Mesothelial cell of epicardium (in vitro differentiated cells): ENCODE results near the gene NXN. TPM values are rescaled to one million over a fixed set of nuclear protein-coding genes. Genes with fewer than 3 reads are reported as not detected.

Source experiments
- DNase-seq, 2 experiments: peaks; one replicate each; pipeline ENCODE4 v3.0.0; 2021; ENCODE audit warnings: low spot score in 2 of 2; ENCODE audit not compliant: unreplicated experiment in 2 of 2
- H3K27ac Mint-ChIP-seq: 2 replicates; pipeline ENCODE4 v1.8.0; 2021; ENCODE audit warnings: mixed read lengths
- H3K27me3 Mint-ChIP-seq: 2 replicates; pipeline ENCODE4 v1.8.0; 2021; ENCODE audit warnings: low read depth, mixed read lengths
- H3K36me3 Mint-ChIP-seq: 2 replicates; pipeline ENCODE4 v1.8.0; 2021; ENCODE audit warnings: mixed read lengths
- H3K4me1 Mint-ChIP-seq: 2 replicates; pipeline ENCODE4 v1.8.0; 2021; ENCODE audit warnings: mixed read lengths
- H3K4me3 Mint-ChIP-seq: 2 replicates; pipeline ENCODE4 v1.8.0; 2021; ENCODE audit warnings: mild to moderate bottlenecking, moderate library complexity, mixed read lengths
- H3K9me3 Mint-ChIP-seq: 2 replicates; pipeline ENCODE4 v1.8.0; 2021; ENCODE audit warnings: mixed read lengths
- total RNA-seq: library from RNA; stranded (reverse); gene quantifications from 3 replicates; pipeline ENCODE4 v1.2.1, GENCODE V29; 2021
- TF ChIP-seq, protein P1 (sequence below): fragments of 200-600 bp; sonication (generic); IDR thresholded peaks from one replicate; pipeline ENCODE4 v1.5.0; 2021; ENCODE audit warnings: antibody characterized with exemption; ENCODE audit not compliant: unreplicated experiment

Gene NXN
- total RNA-seq, 1 donor from 2014 or later: 107 TPM

GRCh38 chr17:1009229-1010085 is 29.9 kb upstream of the NXN start:
- Mint-ChIP-seq H3K27me3 (no peaks in the 10 kb centered on the region), H3K9me3 (no peaks in the 10 kb centered on the region), H3K4me3 (no peak overlapping the region), H3K36me3 (peaks cover 8% of the 10 kb centered on the region), H3K4me1 (peaks cover 2% of the 10 kb centered on the region), H3K27ac (no peak overlapping the region)
- TF ChIP-seq, protein P1, sequence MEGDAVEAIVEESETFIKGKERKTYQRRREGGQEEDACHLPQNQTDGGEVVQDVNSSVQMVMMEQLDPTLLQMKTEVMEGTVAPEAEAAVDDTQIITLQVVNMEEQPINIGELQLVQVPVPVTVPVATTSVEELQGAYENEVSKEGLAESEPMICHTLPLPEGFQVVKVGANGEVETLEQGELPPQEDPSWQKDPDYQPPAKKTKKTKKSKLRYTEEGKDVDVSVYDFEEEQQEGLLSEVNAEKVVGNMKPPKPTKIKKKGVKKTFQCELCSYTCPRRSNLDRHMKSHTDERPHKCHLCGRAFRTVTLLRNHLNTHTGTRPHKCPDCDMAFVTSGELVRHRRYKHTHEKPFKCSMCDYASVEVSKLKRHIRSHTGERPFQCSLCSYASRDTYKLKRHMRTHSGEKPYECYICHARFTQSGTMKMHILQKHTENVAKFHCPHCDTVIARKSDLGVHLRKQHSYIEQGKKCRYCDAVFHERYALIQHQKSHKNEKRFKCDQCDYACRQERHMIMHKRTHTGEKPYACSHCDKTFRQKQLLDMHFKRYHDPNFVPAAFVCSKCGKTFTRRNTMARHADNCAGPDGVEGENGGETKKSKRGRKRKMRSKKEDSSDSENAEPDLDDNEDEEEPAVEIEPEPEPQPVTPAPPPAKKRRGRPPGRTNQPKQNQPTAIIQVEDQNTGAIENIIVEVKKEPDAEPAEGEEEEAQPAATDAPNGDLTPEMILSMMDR: no peak
- no peak for DNase-seq

DNA sequence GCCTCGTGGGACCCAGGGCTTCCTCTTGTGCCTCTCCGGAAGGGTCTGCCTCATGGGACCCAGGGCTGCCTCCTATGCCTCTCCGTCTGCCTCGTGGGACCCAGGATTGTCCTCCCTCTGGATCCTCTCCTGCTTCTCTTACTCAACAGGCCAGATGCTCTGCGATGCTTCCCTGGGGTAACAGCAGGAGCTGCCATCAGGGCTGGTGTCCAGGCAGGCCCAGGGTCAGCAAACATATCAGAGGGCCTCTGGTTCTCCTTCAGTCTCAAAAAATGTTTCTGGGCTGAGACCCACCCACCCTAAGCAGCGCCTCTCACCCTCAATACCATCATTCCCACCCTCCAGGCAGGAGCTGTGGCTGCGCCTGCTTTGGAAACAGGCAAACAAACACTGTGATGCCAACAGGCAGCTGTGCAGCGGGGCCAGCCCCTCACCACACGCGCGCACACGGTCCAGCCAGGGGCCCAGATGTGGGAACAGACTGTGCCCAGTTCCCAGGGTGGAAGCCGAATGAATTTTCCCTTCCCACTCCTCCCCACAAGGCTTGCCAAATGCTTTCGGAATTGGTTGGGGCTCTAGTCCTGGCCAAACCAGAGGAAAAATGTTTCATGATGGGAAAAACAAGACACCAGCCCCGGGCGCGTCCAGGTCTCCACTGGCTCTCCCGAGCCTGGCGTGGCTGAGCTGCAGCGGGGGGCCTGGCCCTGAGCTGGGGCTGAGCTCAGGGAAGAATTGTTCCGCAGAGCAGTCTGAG is 28.6 kb upstream of the NXN start:
- Mint-ChIP-seq H3K27ac (no peak overlapping the region), H3K4me3 (no peak overlapping the region), H3K36me3 (peaks cover 9% of the 10 kb centered on the region), H3K9me3 (no peaks in the 10 kb centered on the region), H3K27me3 (no peaks in the 10 kb centered on the region), H3K4me1 (peaks cover 3% of the 10 kb centered on the region)
- no peak for DNase-seq
- TF ChIP-seq, protein P1: no peak

GRCh38 chr17:1007310-1008007 is 27.9 kb upstream of the NXN start:
- H3K4me1 Mint-ChIP-seq: peaks cover 8% of the 10 kb centered on the region
- TF ChIP-seq, protein P1: no peak
- no peaks in the 10 kb centered on the region for H3K27me3 Mint-ChIP-seq
- no peaks in the 10 kb centered on the region for H3K9me3 Mint-ChIP-seq
- H3K36me3 Mint-ChIP-seq: peaks cover 12% of the 10 kb centered on the region
- H3K4me3 Mint-ChIP-seq: no peak overlapping the region
- no peak overlapping the region for H3K27ac Mint-ChIP-seq
- no peak for DNase-seq

GRCh38 chr17:1006054-1006453 is 26.5 kb upstream of the NXN start:
- no peak for DNase-seq
- peaks cover 18% of the 10 kb centered on the region for H3K36me3 Mint-ChIP-seq
- H3K27ac Mint-ChIP-seq: no peak overlapping the region
- H3K9me3 Mint-ChIP-seq: no peaks in the 10 kb centered on the region
- H3K4me1 Mint-ChIP-seq: peaks cover 19% of the 10 kb centered on the region
- TF ChIP-seq, protein P1: no peak
- no peaks in the 10 kb centered on the region for H3K27me3 Mint-ChIP-seq
- no peak overlapping the region for H3K4me3 Mint-ChIP-seq

- TF ChIP-seq, protein P1: no peak
- Mint-ChIP-seq H3K4me3 (no peak overlapping the region), H3K4me1 (peaks cover 25% of the 10 kb centered on the region)
These were observed 25.9 kb upstream of the NXN start for GRCh38 chr17:1005361-1005946.

More at GRCh38 chr17:1005361-1005946, 25.9 kb upstream of the NXN start:
- no peak overlapping the region for H3K27ac Mint-ChIP-seq
- no peaks in the 10 kb centered on the region for H3K27me3 Mint-ChIP-seq
- DNase-seq: no peak
- H3K36me3 Mint-ChIP-seq: peaks cover 24% of the 10 kb centered on the region
- no peaks in the 10 kb centered on the region for H3K9me3 Mint-ChIP-seq
